Measurements from ENCODE around the gene RALGDS.
A peak's percentile ranks its signal among the peaks of the same experiment; 100 is the strongest.
"Not testable (repeated sequence)": the region's sequence is repeated elsewhere in the genome, so short reads cannot be mapped to it uniquely, and the experiment has no call there.

The RALGDS gene

DNA sequence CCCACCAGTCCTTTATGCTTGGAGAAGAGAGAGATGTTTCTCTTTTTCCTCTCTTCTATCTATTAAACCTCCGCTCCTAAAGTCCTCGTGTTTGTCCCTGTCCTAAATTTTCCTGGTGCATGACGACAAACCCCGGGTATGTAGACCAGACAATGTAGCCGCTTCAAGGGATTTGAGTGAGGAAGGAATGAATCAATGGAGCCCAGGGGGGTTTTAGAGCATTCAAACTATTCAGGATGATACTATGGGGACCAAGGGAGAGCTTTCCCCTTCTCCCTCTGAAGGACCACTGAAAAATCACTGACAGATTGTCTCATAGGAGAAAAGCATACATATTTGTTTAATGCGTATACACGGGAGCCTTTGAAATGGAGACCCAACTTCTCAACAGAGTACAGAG is 40.9 kb downstream of the RALGDS start:
- Histone ChIP-seq H3K4me3 (ENCODE audit: low read depth, low read length) (no peak overlapping the region), H3K36me3 (ENCODE audit: insufficient read depth, low read length) (no peaks in the 10 kb centered on the region), H3K27me3 (ENCODE audit: insufficient read depth, low read length) (peaks cover 4% of the 10 kb centered on the region; the same call in 1 of the 2 replicates)

DNA sequence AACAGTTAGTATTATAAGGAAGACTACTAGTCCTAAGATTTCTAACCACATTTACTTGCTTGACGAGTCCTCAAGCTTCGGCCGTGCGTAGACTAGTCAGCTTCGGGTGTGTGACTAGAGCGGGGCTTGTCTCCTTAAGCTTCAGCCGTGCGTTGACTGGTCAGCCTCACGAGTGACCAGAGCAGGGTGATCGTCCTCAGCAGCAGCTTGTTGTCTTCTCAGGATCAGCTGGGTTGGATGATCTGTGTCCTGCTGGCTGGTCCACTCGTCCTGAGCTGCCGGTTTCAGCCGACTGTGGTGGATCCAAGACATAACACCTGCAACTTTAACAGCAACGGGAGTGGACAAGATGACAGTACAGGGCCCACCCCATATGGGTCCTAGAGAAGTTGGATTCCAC is 42.6 kb downstream of the RALGDS start:
- peaks cover 4% of the 10 kb centered on the region; the same call in 1 of the 2 replicates for H3K27me3 ChIP-seq (ENCODE audit: insufficient read depth, low read length)
- no peaks in the 10 kb centered on the region for H3K36me3 ChIP-seq (ENCODE audit: insufficient read depth, low read length)
- no peak overlapping the region for H3K27ac ChIP-seq (ENCODE audit: low read depth, low read length)
- no peak overlapping the region for H3K4me3 ChIP-seq (ENCODE audit: low read depth, low read length)
- no peaks in the 10 kb centered on the region for H3K79me2 ChIP-seq (ENCODE audit: control insufficient read depth, insufficient read depth, low read length, unreplicated experiment)
- no peak overlapping the region for H2AFZ ChIP-seq (ENCODE audit: low read length, unreplicated experiment)
- peaks cover 28% of the 10 kb centered on the region for H3K4me1 ChIP-seq (ENCODE audit: control insufficient read depth, insufficient read depth, low read length, unreplicated experiment)

More for the DNA sequence above, 40.9 kb downstream of the RALGDS start:
- no peak overlapping the region for H2AFZ ChIP-seq (ENCODE audit: low read length, unreplicated experiment)
- no peaks in the 10 kb centered on the region for H3K79me2 ChIP-seq (ENCODE audit: control insufficient read depth, insufficient read depth, low read length, unreplicated experiment)
- H3K4me1 ChIP-seq (ENCODE audit: control insufficient read depth, insufficient read depth, low read length, unreplicated experiment), result peaks cover 18% of the 10 kb centered on the region
- H3K27ac ChIP-seq (ENCODE audit: low read depth, low read length), result no peak overlapping the region

DNA sequence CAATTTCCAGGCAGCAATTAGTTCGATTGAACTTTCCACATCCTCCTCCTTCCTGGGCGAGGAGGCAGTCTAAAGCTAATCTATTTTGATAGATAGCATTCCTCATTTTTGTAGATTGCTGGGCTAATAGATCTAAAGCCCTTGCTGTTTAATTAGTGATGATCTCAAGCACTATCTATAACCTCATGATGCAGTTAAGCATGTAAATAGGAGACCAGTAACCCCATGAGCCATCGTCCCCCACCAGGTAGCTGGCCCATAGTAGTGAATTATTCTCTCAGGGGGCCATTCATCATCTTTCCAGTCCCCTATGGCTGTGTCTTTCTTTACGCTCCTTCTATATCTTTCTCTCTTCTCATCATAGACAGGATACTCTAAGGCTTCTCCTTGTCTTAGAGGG is 44.3 kb downstream of the RALGDS start:
- Histone ChIP-seq H3K79me2 (ENCODE audit: control insufficient read depth, insufficient read depth, low read length, unreplicated experiment) (no peaks in the 10 kb centered on the region), H2AFZ (ENCODE audit: low read length, unreplicated experiment) (no peak overlapping the region), H3K4me1 (ENCODE audit: control insufficient read depth, insufficient read depth, low read length, unreplicated experiment) (peaks cover 28% of the 10 kb centered on the region), H3K4me3 (ENCODE audit: low read depth, low read length) (no peak overlapping the region), H3K36me3 (ENCODE audit: insufficient read depth, low read length) (no peaks in the 10 kb centered on the region), H3K27me3 (ENCODE audit: insufficient read depth, low read length) (peaks cover 4% of the 10 kb centered on the region; the same call in 1 of the 2 replicates), H3K27ac (ENCODE audit: low read depth, low read length) (peak overlapping the region; percentile 37; the same call in 1 of the 2 replicates)

DNA sequence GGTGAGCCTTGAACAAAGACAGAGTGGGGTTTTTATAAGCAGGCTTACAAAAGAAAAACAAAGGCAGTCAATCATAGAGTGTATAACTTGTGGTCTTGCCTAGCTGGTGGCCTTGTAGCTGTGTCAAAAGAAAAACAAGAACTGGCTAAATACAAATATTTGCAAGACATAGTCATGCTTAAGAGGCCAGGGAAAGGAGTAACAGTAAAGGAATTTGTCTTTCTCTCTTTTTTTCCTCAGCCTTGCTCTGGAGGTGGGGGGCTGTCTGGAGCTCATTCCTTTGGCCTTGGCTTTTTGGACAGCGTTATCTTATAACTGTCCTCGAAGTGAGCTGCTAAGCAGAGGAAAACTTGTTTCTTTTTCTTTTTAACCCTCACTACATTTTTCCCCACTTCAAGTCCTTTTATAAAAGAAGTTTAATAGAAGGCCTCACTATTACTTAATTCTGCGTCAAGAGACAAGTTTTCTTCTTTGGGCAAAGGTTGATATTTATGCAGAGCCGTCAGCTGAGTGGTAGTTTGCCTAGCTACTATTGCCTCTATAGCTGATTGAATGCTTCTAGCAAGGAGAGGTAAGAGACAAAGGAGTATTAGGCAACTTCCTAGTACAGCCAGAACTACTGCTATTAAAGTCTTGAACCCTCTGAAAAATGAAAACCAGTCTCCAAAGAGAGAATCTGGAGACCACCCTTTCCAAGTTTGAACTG is 45.0 kb downstream of the RALGDS start:
- 0 out of 2 replicates have a peak overlapping the region, but pooled peaks have one; percentile 29 for H3K4me3 ChIP-seq (ENCODE audit: low read depth, low read length)
- H2AFZ ChIP-seq (ENCODE audit: low read length, unreplicated experiment), result no peak overlapping the region
- peaks cover 28% of the 10 kb centered on the region for H3K4me1 ChIP-seq (ENCODE audit: control insufficient read depth, insufficient read depth, low read length, unreplicated experiment)
- no peaks in the 10 kb centered on the region for H3K79me2 ChIP-seq (ENCODE audit: control insufficient read depth, insufficient read depth, low read length, unreplicated experiment)
- peaks cover 4% of the 10 kb centered on the region; the same call in 1 of the 2 replicates for H3K27me3 ChIP-seq (ENCODE audit: insufficient read depth, low read length)
- H3K27ac ChIP-seq (ENCODE audit: low read depth, low read length), result peak overlapping the region; percentile 37
- no peaks in the 10 kb centered on the region for H3K36me3 ChIP-seq (ENCODE audit: insufficient read depth, low read length)

DNA sequence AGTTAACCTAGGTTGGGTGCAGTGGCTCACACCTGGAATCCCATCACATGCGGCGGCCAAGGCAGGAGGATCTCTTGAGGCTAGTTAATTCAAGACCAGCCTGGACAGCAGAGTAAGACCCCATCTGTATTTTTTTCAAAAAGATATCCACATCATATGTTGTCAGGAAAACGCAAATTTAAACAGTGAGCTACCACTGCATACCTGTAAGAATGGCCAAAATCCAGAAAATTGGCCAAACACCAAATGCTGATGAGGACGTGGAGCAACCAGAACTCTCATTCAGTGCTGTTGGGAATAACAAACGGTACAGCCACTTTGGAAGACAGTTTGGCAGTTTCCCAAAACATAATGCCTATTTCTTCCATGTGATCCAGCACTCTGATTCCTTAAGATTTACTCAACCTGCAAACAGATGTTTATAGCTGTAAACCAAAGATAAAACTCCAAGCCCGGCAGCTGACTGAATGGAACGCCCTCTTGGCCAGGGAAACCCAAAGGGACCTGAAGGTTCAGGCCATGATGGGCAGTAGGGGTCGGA is 46.9 kb downstream of the RALGDS start:
- Histone ChIP-seq H3K36me3 (ENCODE audit: insufficient read depth, low read length) (no peaks in the 10 kb centered on the region), H2AFZ (ENCODE audit: low read length, unreplicated experiment) (no peak overlapping the region), H3K4me1 (ENCODE audit: control insufficient read depth, insufficient read depth, low read length, unreplicated experiment) (peaks cover 28% of the 10 kb centered on the region), H3K79me2 (ENCODE audit: control insufficient read depth, insufficient read depth, low read length, unreplicated experiment) (no peaks in the 10 kb centered on the region), H3K4me3 (ENCODE audit: low read depth, low read length) (no peak overlapping the region), H3K27me3 (ENCODE audit: insufficient read depth, low read length) (peaks cover 1% of the 10 kb centered on the region; the same call in 1 of the 2 replicates), H3K27ac (ENCODE audit: low read depth, low read length) (no peak overlapping the region)

DNA sequence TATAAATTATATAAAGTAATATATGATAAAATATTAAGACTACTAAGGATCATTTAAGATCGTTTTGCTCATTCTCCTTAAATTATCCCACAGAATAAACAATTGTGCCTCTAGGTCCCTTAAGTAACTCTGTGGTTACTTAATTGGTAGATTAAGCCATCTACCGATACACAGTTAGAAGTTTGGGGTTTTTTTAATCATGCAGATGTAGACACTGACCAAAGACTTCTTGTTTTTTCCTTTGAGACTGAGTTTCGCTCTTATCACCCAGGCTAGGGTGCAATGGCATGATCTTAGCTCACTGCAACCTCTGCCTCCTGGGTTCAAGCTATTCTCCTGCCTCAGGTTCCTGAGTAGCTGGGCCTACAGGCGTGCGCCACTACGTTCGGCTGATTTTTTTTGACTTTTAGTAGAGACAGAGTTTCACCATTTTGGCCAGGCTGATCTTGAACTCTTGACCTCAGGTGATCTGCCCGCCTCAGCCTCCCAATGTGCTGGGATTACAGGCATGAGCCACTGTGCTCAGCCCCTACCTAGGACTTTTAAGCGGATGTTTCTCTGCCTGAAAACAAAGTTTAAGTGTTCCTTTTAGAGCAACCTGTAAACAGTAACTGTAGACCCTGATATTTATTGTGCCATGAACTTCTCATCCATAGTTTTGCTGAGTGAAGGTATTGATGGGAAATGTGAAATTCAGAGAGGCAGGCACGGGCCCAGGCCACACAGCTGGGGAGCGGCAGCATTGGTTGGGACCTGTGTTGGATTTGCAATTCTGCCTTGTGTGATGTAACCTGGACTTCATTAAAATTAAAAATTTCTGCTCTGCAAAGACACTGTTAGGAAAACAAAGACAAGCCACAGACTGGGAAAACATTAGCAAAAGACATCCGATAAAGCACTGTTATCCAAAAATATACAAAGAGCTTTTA is 47.7 kb downstream of the RALGDS start:
- Histone ChIP-seq H3K36me3 (ENCODE audit: insufficient read depth, low read length) (no peaks in the 10 kb centered on the region), H3K79me2 (ENCODE audit: control insufficient read depth, insufficient read depth, low read length, unreplicated experiment) (no peaks in the 10 kb centered on the region), H3K27ac (ENCODE audit: low read depth, low read length) (no peak overlapping the region), H3K4me3 (ENCODE audit: low read depth, low read length) (no peak overlapping the region), H2AFZ (ENCODE audit: low read length, unreplicated experiment) (no peak overlapping the region), H3K27me3 (ENCODE audit: insufficient read depth, low read length) (no peaks in the 10 kb centered on the region), H3K4me1 (ENCODE audit: control insufficient read depth, insufficient read depth, low read length, unreplicated experiment) (peaks cover 28% of the 10 kb centered on the region)

DNA sequence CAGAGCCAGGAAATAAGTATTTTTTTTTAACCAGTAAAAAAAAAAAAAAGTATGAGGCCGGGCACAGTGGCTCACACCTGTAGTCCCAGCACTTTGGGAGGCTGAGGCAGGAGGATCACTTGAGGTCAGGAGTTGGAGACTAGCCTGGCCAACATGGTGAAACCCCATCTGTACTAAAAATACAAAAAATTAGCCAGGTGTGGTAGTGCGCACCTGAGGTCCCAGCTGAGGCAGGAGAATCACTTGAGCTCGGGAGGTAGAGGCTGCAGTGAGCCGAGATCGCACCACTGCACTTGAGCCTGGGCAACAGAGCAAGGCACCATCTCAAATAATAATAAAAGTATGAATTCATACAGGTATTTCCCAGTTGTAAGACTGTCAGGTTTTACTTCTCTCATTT is 48.8 kb downstream of the RALGDS start:
- peaks cover 28% of the 10 kb centered on the region for H3K4me1 ChIP-seq (ENCODE audit: control insufficient read depth, insufficient read depth, low read length, unreplicated experiment)
- H3K79me2 ChIP-seq (ENCODE audit: control insufficient read depth, insufficient read depth, low read length, unreplicated experiment); H3K4me3 ChIP-seq (ENCODE audit: low read depth, low read length); H3K27me3 ChIP-seq (ENCODE audit: insufficient read depth, low read length); H3K27ac ChIP-seq (ENCODE audit: low read depth, low read length); H2AFZ ChIP-seq (ENCODE audit: low read length, unreplicated experiment); H3K36me3 ChIP-seq (ENCODE audit: insufficient read depth, low read length): not testable (repeated sequence)

DNA sequence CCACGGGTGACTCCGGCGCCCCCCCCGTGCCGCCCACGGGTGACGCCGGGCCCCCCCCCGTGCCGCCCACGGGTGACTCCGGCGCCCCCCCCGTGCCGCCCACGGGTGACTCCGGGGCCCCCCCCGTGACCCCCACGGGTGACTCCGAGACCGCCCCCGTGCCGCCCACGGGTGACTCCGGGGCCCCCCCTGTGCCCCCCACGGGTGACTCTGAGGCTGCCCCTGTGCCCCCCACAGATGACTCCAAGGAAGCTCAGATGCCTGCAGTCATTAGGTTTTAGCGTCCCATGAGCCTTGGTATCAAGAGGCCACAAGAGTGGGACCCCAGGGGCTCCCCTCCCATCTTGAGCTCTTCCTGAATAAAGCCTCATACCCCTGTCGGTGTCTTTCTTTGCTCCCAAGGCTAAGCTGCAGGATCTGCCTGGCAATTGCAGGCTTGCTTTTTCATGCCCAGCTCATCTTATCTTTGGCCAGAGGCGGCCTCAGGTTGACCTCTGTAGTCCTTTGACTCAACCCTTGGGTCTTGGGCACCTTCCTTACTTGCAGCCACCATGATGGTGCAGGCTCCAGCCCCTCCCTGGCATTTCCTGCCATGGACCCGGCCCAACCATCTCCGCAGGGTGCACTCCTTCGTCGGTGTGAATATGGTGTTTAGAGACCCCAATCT is 49.4 kb downstream of the RALGDS start:
- Histone ChIP-seq H3K27ac (ENCODE audit: low read depth, low read length) (no peak overlapping the region), H3K4me1 (ENCODE audit: control insufficient read depth, insufficient read depth, low read length, unreplicated experiment) (peaks cover 23% of the 10 kb centered on the region), H3K4me3 (ENCODE audit: low read depth, low read length) (no peak overlapping the region), H3K79me2 (ENCODE audit: control insufficient read depth, insufficient read depth, low read length, unreplicated experiment) (no peaks in the 10 kb centered on the region), H3K36me3 (ENCODE audit: insufficient read depth, low read length) (no peaks in the 10 kb centered on the region), H2AFZ (ENCODE audit: low read length, unreplicated experiment) (no peak overlapping the region), H3K27me3 (ENCODE audit: insufficient read depth, low read length) (no peaks in the 10 kb centered on the region)

DNA sequence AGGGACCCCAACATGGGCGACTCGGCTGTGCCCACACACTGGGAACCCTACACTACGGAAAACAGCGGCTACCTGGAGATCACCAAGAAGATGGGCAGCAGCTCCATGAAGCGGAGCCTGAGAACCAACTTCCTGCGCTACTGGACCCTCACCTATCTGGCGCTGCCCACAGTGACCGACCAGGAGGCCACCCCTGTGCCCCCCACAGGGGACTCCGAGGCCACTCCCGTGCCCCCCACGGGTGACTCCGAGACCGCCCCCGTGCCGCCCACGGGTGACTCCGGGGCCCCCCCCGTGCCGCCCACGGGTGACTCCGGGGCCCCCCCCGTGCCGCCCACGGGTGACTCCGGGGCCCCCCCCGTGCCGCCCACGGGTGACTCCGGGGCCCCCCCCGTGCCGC is 50.1 kb downstream of the RALGDS start:
- H2AFZ ChIP-seq (ENCODE audit: low read length, unreplicated experiment); H3K4me3 ChIP-seq (ENCODE audit: low read depth, low read length); H3K36me3 ChIP-seq (ENCODE audit: insufficient read depth, low read length); H3K27me3 ChIP-seq (ENCODE audit: insufficient read depth, low read length); H3K27ac ChIP-seq (ENCODE audit: low read depth, low read length); H3K79me2 ChIP-seq (ENCODE audit: control insufficient read depth, insufficient read depth, low read length, unreplicated experiment): not testable (repeated sequence)
- peaks cover 17% of the 10 kb centered on the region for H3K4me1 ChIP-seq (ENCODE audit: control insufficient read depth, insufficient read depth, low read length, unreplicated experiment)

DNA sequence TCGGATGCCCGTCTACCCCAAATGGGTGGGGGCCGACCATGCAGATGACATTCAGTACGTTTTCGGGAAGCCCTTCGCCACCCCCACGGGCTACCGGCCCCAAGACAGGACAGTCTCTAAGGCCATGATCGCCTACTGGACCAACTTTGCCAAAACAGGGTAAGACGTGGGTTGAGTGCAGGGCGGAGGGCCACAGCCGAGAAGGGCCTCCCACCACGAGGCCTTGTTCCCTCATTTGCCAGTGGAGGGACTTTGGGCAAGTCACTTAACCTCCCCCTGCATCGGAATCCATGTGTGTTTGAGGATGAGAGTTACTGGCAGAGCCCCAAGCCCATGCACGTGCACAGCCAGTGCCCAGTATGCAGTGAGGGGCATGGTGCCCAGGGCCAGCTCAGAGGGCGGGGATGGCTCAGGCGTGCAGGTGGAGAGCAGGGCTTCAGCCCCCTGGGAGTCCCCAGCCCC is 50.5 kb downstream of the RALGDS start:
- H3K36me3 ChIP-seq (ENCODE audit: insufficient read depth, low read length); H3K27ac ChIP-seq (ENCODE audit: low read depth, low read length); H3K79me2 ChIP-seq (ENCODE audit: control insufficient read depth, insufficient read depth, low read length, unreplicated experiment); H3K4me3 ChIP-seq (ENCODE audit: low read depth, low read length); H3K27me3 ChIP-seq (ENCODE audit: insufficient read depth, low read length); H2AFZ ChIP-seq (ENCODE audit: low read length, unreplicated experiment): not testable (repeated sequence)
- peaks cover 14% of the 10 kb centered on the region for H3K4me1 ChIP-seq (ENCODE audit: control insufficient read depth, insufficient read depth, low read length, unreplicated experiment)

All from ACC112 (cell line).